Left ventricle myocardium superior (tissue), 1 donor: ENCODE data around the gene FGFR2. TPM values are rescaled to one million over a fixed set of nuclear protein-coding genes. Genes with fewer than 3 reads are reported as not detected.

Source experiments
- ATAC-seq: fragments of 200-7000 bp; cut with Tn5 transposase; one replicate; pipeline ENCODE4 v1.9.1; 2020; ENCODE audit warnings: mild to moderate bottlenecking, moderate library complexity
- DNase-seq: peaks from one replicate; pipeline ENCODE4 v3.0.0-alpha.2; 2020
- intact Hi-C: fragments of 100-400 bp; cut with micrococcal nuclease; formaldehyde crosslinking; loops from one replicate; pipeline ENCODE4 v1.11.0; 2022
- total RNA-seq: library from RNA; stranded (reverse); fragmentation: NEBNext Ultra II Directional; extraction: Animal tissue kit (Norgen Biotek cat#: 25700); gene quantifications from one replicate; pipeline ENCODE4 v1.2.1, GENCODE V29; 2021
- donor health status: DM: no; HTN: yes; CAD: no; lungs with severe emphysema.

FGFR2 gene
- total RNA-seq, 1 donor from 2014 or later = 0.17 TPM

GRCh38 chr10:121613456-121613855 lies 15.2 kb upstream of the FGFR2 start:
- no peak for ATAC-seq
- intact Hi-C loops = loop anchor here (10.0 kb wide), 1 partner anchor 669 kb away; no protein-coding TSS in a partner anchor
- no peak for DNase-seq

- intact Hi-C loops = loop anchor here (10.0 kb wide), 1 partner anchor 667 kb away; no protein-coding TSS in a partner anchor
- no peak for DNase-seq
- ATAC-seq = no peak
Observed at GRCh38 chr10:121611393-121612159, 13.3 kb upstream of the FGFR2 start.

- intact Hi-C loops = loop anchor here (10.0 kb wide), 1 partner anchor 666 kb away; no protein-coding TSS in a partner anchor
- no peak for DNase-seq
- no peak for ATAC-seq
Observed at GRCh38 chr10:121610798-121611323, 12.6 kb upstream of the FGFR2 start.

GRCh38 chr10:121609426-121610380 lies 11.5 kb upstream of the FGFR2 start:
- ATAC-seq = no peak
- DNase-seq = no peak
- intact Hi-C loops = loop anchor here (10.0 kb wide), 1 partner anchor 665 kb away; no protein-coding TSS in a partner anchor

GRCh38 chr10:121608469-121609190 lies 10.4 kb upstream of the FGFR2 start:
- intact Hi-C loops = no loop called here
- peak; percentile 97 for ATAC-seq

GRCh38 chr10:121607310-121608055 lies 9.2 kb upstream of the FGFR2 start:
- ATAC-seq = no peak

More at GRCh38 chr10:121608469-121609190, 10.4 kb upstream of the FGFR2 start:
- peak; percentile 68 for DNase-seq

GRCh38 chr10:121605708-121606107 lies 7.5 kb upstream of the FGFR2 start:
- intact Hi-C loops = no loop called here
- no peak for DNase-seq
- ATAC-seq = no peak

More at GRCh38 chr10:121607310-121608055, 9.2 kb upstream of the FGFR2 start:
- intact Hi-C loops = no loop called here
- DNase-seq = no peak

GRCh38 chr10:121601458-121601857 lies 3.2 kb upstream of the FGFR2 start:
- no peak for ATAC-seq
- intact Hi-C loops = no loop called here
- no peak for DNase-seq

GRCh38 chr10:121600611-121601010 lies 2.4 kb upstream of the FGFR2 start:
- intact Hi-C loops = no loop called here
- DNase-seq (no peak), ATAC-seq (no peak)

GRCh38 chr10:121599947-121600346 lies 1.7 kb upstream of the FGFR2 start:
- no peak for DNase-seq
- intact Hi-C loops = no loop called here
- no peak for ATAC-seq

GRCh38 chr10:121597504-121598262 lies 561 bp downstream of the FGFR2 start:
- intact Hi-C loops = no loop called here
- DNase-seq = peak; percentile 37
- ATAC-seq = no peak

GRCh38 chr10:121596689-121597503 lies 1.3 kb downstream of the FGFR2 start:
- intact Hi-C loops = no loop called here
- peak; percentile 55 for ATAC-seq
- peak; percentile 47 for DNase-seq

GRCh38 chr10:121595806-121596688 lies 2.2 kb downstream of the FGFR2 start:
- no peak for DNase-seq
- intact Hi-C loops = no loop called here
- ATAC-seq = no peak

GRCh38 chr10:121595351-121595805 lies 2.9 kb downstream of the FGFR2 start:
- intact Hi-C loops = no loop called here
- no peak for DNase-seq
- ATAC-seq = no peak

GRCh38 chr10:121594623-121595350 lies 3.5 kb downstream of the FGFR2 start:
- intact Hi-C loops = no loop called here
- no peak for ATAC-seq
- DNase-seq = no peak
